ENCODE data around the gene ZC3HAV1. TPM values are rescaled to one million over a fixed set of nuclear protein-coding genes. Genes with fewer than 3 reads are reported as not detected.

The ZC3HAV1 gene
- total and polyA plus RNA-seq, 10 of the 15 experiments (the other 5 are each of a cell fraction or from before 2014, with no cell fraction given) = 18.5 to 55.3 (median 44.7) TPM

DNA sequence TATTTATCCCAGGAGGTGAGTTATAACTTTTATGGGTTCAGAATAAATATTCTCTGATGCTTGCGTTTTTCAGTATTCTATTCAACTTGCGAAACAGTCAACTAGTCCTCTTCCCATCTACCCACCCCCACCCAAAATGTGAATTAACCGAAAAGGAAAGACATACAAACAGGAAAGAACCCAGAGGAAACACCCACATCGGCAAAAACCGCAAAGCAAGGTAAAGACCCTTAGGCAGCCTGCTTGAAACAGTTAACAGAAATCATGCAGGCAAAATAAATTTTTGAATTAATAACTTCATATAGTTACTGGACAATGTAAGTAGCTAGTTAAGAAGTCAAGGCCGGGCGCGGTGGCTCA is 5.4 kb downstream of the ZC3HAV1 start:
- peak overlapping the region; percentile 82 for H3K4me2 ChIP-seq (ENCODE audit: control insufficient read depth, insufficient read depth)
- FAIRE-seq (no peak), ATAC-seq (peak; percentile 7), DNase-seq (ENCODE audit: low read depth, low spot score) (no peak)
- peaks cover 3% of the 10 kb centered on the region; the same call in 1 of the 2 replicates for H3K4me1 ChIP-seq (ENCODE audit: control insufficient read depth, insufficient read depth, low read length)
- no peaks in the 10 kb centered on the region for H3K27me3 ChIP-seq (replicated peaks in 1 of 2; ENCODE audit: control insufficient read depth in 2 of 2, insufficient read depth in 2 of 2, low read length in 1 of 2)
- SMC1A ChIA-PET (ENCODE audit: uncharacterized antibody, unreplicated experiment) = interaction anchor here (1.3 to 2.8 kb wide), 6 partner anchors 9 to 127 kb away, joined by 4 to 33 read pairs (median 6); partner anchors contain the start of gene UBN2
- peak overlapping the region; percentile 66 for H3K9ac ChIP-seq (ENCODE audit: control insufficient read depth, insufficient read depth, low read length)
- H3K27ac ChIP-seq (ENCODE audit: control insufficient read depth, insufficient read depth) = peak overlapping the region; percentile 74
- no peak overlapping the region for H2AFZ ChIP-seq (ENCODE audit: control insufficient read depth, low read depth, low read length)
- intact Hi-C loops (cut with micrococcal nuclease; ENCODE audit: unreplicated experiment) (no loop called here), in situ Hi-C loops (cut with MboI) (no loop called here)
- RAD21 ChIA-PET (ENCODE audit: unreplicated experiment) = interaction anchor here (1.4 to 3.2 kb wide), 5 partner anchors 9 to 29 kb away, joined by 4 to 55 read pairs (median 6); no protein-coding TSS in a partner anchor
- no TSS peak for BruUV-seq (replicated peaks)
- CTCF ChIA-PET = interaction anchor here (0.8 to 2.6 kb wide), 7 partner anchors 9 to 218 kb away, joined by 3 to 16 read pairs (median 5); a partner anchor contains a TSS
- POLR2A ChIA-PET = interaction anchor here (0.5 to 3.0 kb wide), 8 partner anchors 9 to 1106 kb away, joined by 3 to 28 read pairs (median 7); no protein-coding TSS in a partner anchor
- no peaks in the 10 kb centered on the region; the same call in 1 of the 2 replicates for H4K20me1 ChIP-seq (ENCODE audit: control insufficient read depth, insufficient read depth)
- 2% methylated on average over 8 of the region's 8 CpGs for WGBS (ENCODE audit: insufficient coverage, insufficient replicate concordance, low lambda C conversion rate, missing lambda C conversion rate)
- H3K36me3 ChIP-seq (ENCODE audit: control insufficient read depth in 2 of 2, insufficient read depth in 2 of 2, low read length in 1 of 2) = no peaks in the 10 kb centered on the region; a peak in 1 of 4 replicates
- peaks cover 86% of the 10 kb centered on the region for H3K79me2 ChIP-seq (ENCODE audit: control insufficient read depth, insufficient read depth, low read length)
- H3K9me3 ChIP-seq (replicated peaks; ENCODE audit: control insufficient read depth, insufficient read depth, low read length) = no peaks in the 10 kb centered on the region; the same call in 2 of the 3 replicates
- H3K4me3 ChIP-seq = peak overlapping the region; percentile 72
- TF ChIP-seq, protein P1, sequence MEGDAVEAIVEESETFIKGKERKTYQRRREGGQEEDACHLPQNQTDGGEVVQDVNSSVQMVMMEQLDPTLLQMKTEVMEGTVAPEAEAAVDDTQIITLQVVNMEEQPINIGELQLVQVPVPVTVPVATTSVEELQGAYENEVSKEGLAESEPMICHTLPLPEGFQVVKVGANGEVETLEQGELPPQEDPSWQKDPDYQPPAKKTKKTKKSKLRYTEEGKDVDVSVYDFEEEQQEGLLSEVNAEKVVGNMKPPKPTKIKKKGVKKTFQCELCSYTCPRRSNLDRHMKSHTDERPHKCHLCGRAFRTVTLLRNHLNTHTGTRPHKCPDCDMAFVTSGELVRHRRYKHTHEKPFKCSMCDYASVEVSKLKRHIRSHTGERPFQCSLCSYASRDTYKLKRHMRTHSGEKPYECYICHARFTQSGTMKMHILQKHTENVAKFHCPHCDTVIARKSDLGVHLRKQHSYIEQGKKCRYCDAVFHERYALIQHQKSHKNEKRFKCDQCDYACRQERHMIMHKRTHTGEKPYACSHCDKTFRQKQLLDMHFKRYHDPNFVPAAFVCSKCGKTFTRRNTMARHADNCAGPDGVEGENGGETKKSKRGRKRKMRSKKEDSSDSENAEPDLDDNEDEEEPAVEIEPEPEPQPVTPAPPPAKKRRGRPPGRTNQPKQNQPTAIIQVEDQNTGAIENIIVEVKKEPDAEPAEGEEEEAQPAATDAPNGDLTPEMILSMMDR (IDR thresholded peaks at IDR 0.05 in 2 of 3, conservative IDR thresholded peaks at IDR 0.05 in 1 of 3; ENCODE audit: control insufficient read depth in 2 of 3, extremely low read depth in 1 of 3, insufficient read depth in 1 of 3, low read depth in 3 of 3, low read length in 3 of 3) = no peak
- TF ChIP-seq RUNX3 (IDR thresholded peaks at IDR 0.05; ENCODE audit: low read length) (peak; percentile 96), CBFB (IDR thresholded peaks at IDR 0.05; ENCODE audit: low read depth) (peak; percentile 44; the same call in 1 of the 2 replicates), JUNB (IDR thresholded peaks at IDR 0.05) (0 out of 2 replicates have a peak, but pooled peaks have one; percentile 8), BCL11A (IDR thresholded peaks at IDR 0.05; ENCODE audit: low read depth, low read length) (no peak), MYC (IDR thresholded peaks at IDR 0.05; ENCODE audit: insufficient read depth, insufficient read length, insufficient replicate concordance, low read length, severe bottlenecking) (no peak), SRF (IDR thresholded peaks at IDR 0.05; ENCODE audit: low read depth in 2 of 2, low read length in 2 of 2) (no peak), YY1 (IDR thresholded peaks at IDR 0.05; ENCODE audit: low read depth, low read length) (no peak), EGR1 (IDR thresholded peaks at IDR 0.05; ENCODE audit: borderline replicate concordance in 1 of 2, low read depth in 2 of 2, low read length in 2 of 2) (peak in 1 of 2 experiments; percentile 53; a peak in 1 of 3 replicates)
- TF ChIP-seq, protein P2, sequence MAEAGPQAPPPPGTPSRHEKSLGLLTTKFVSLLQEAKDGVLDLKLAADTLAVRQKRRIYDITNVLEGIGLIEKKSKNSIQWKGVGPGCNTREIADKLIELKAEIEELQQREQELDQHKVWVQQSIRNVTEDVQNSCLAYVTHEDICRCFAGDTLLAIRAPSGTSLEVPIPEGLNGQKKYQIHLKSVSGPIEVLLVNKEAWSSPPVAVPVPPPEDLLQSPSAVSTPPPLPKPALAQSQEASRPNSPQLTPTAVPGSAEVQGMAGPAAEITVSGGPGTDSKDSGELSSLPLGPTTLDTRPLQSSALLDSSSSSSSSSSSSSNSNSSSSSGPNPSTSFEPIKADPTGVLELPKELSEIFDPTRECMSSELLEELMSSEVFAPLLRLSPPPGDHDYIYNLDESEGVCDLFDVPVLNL (IDR thresholded peaks at IDR 0.05; ENCODE audit: low read depth, low read length) = no peak
- TF ChIP-seq, protein P3, sequence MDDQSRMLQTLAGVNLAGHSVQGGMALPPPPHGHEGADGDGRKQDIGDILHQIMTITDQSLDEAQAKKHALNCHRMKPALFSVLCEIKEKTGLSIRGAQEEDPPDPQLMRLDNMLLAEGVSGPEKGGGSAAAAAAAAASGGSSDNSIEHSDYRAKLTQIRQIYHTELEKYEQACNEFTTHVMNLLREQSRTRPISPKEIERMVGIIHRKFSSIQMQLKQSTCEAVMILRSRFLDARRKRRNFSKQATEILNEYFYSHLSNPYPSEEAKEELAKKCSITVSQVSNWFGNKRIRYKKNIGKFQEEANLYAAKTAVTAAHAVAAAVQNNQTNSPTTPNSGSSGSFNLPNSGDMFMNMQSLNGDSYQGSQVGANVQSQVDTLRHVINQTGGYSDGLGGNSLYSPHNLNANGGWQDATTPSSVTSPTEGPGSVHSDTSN (IDR thresholded peaks at IDR 0.05; ENCODE audit: insufficient replicate concordance, low read depth, low read length) = no peak
- TF ChIP-seq, protein P4, sequence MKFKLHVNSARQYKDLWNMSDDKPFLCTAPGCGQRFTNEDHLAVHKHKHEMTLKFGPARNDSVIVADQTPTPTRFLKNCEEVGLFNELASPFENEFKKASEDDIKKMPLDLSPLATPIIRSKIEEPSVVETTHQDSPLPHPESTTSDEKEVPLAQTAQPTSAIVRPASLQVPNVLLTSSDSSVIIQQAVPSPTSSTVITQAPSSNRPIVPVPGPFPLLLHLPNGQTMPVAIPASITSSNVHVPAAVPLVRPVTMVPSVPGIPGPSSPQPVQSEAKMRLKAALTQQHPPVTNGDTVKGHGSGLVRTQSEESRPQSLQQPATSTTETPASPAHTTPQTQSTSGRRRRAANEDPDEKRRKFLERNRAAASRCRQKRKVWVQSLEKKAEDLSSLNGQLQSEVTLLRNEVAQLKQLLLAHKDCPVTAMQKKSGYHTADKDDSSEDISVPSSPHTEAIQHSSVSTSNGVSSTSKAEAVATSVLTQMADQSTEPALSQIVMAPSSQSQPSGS (IDR thresholded peaks at IDR 0.05; ENCODE audit: low read length) = no peak
- TF ChIP-seq, protein P5, sequence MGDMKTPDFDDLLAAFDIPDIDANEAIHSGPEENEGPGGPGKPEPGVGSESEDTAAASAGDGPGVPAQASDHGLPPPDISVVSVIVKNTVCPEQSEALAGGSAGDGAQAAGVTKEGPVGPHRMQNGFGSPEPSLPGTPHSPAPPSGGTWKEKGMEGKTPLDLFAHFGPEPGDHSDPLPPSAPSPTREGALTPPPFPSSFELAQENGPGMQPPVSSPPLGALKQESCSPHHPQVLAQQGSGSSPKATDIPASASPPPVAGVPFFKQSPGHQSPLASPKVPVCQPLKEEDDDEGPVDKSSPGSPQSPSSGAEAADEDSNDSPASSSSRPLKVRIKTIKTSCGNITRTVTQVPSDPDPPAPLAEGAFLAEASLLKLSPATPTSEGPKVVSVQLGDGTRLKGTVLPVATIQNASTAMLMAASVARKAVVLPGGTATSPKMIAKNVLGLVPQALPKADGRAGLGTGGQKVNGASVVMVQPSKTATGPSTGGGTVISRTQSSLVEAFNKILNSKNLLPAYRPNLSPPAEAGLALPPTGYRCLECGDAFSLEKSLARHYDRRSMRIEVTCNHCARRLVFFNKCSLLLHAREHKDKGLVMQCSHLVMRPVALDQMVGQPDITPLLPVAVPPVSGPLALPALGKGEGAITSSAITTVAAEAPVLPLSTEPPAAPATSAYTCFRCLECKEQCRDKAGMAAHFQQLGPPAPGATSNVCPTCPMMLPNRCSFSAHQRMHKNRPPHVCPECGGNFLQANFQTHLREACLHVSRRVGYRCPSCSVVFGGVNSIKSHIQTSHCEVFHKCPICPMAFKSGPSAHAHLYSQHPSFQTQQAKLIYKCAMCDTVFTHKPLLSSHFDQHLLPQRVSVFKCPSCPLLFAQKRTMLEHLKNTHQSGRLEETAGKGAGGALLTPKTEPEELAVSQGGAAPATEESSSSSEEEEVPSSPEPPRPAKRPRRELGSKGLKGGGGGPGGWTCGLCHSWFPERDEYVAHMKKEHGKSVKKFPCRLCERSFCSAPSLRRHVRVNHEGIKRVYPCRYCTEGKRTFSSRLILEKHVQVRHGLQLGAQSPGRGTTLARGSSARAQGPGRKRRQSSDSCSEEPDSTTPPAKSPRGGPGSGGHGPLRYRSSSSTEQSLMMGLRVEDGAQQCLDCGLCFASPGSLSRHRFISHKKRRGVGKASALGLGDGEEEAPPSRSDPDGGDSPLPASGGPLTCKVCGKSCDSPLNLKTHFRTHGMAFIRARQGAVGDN (IDR thresholded peaks at IDR 0.05) = no peak

Measured in GM12878 (cell line).